Neural cell (in vitro differentiated cells): Measurements from ENCODE around the gene SUMO3. TPM values are rescaled to one million over a fixed set of nuclear protein-coding genes. Genes with fewer than 3 reads are reported as not detected.

ENCODE experiments used
- H2AFZ ChIP-seq: fragments of 200-600, 300-800 bp; sonication (generic), shearing (Covaris generic); 2 replicates; pipeline ENCODE4 v1.6.0; 2014; ENCODE audit warnings: low read depth, mild to moderate bottlenecking, antibody characterized with exemption, low read length, moderate library complexity
- H3F3A ChIP-seq: fragments of 200-600 bp; shearing (Covaris generic); 2 replicates; pipeline ENCODE4 v1.6.1; 2016; ENCODE audit warnings: mild to moderate bottlenecking, moderate library complexity, mixed read lengths, antibody characterized with exemption, low read length; ENCODE audit not compliant: insufficient read depth, poor library complexity, severe bottlenecking
- H3K27ac ChIP-seq: fragments of 200-600, 300-800 bp; sonication (generic), shearing (Covaris generic); 2 replicates; pipeline ENCODE4 v1.5.1; 2014; ENCODE audit warnings: mild to moderate bottlenecking, low read length, moderate library complexity
- H3K27me3 ChIP-seq: fragments of 300-800, 200-600 bp; sonication (generic), shearing (Covaris generic); 2 replicates; pipeline ENCODE4 v1.6.0; 2014; ENCODE audit warnings: mild to moderate bottlenecking, low read depth, low read length, moderate library complexity; ENCODE audit not compliant: insufficient read depth
- H3K36me3 ChIP-seq: fragments of 300-800, 200-600 bp; sonication (generic), shearing (Covaris generic); 2 replicates; pipeline ENCODE4 v1.5.1; 2014; ENCODE audit warnings: mild to moderate bottlenecking, antibody characterized with exemption, low read length, moderate library complexity; ENCODE audit not compliant: insufficient read depth
- H3K4me2 ChIP-seq: fragments of 300-800, 200-600 bp; sonication (generic), shearing (Covaris generic); 2 replicates; pipeline ENCODE4 v1.6.0; 2014; ENCODE audit warnings: mild to moderate bottlenecking, low read length
- H3K4me3 ChIP-seq: fragments of 300-800, 200-600 bp; sonication (generic), shearing (Covaris generic); 2 replicates; pipeline ENCODE4 v1.5.1; 2014; ENCODE audit warnings: mild to moderate bottlenecking, low read length, moderate library complexity
- H3K79me2 ChIP-seq: fragments of 200-600 bp; shearing (Covaris generic); replicated peaks from 2 replicates; pipeline ENCODE4 v1.6.0; 2014; ENCODE audit warnings: mild to moderate bottlenecking, low read length, moderate library complexity; ENCODE audit not compliant: insufficient read depth
- H3K9ac ChIP-seq: fragments of 300-800, 200-600 bp; sonication (generic), shearing (Covaris generic); 2 replicates; pipeline ENCODE4 v1.6.1; 2016; ENCODE audit warnings: mild to moderate bottlenecking, low read length, mixed read lengths
- H3K9me2 ChIP-seq: fragments of 200-600 bp; shearing (Covaris generic); 2 replicates; pipeline ENCODE4 v1.6.1; 2016; ENCODE audit warnings: mild to moderate bottlenecking, low read length, mixed read lengths; ENCODE audit not compliant: insufficient read depth
- H3K9me3 ChIP-seq: fragments of 200-600, 300-800 bp; sonication (generic), shearing (Covaris generic); 2 replicates; pipeline ENCODE4 v1.6.1; 2016; ENCODE audit warnings: mild to moderate bottlenecking, mixed run types, low read length, moderate library complexity, mixed read lengths
- H4K20me1 ChIP-seq: fragments of 200-600 bp; shearing (Covaris generic); 2 replicates; pipeline ENCODE4 v1.6.1; 2016; ENCODE audit warnings: mild to moderate bottlenecking, mixed run types; ENCODE audit not compliant: insufficient read depth
- CTCF ChIP-seq: fragments of 450-650 bp; IDR thresholded peaks from 2 replicates; pipeline ENCODE4 v1.5.1; 2014; ENCODE audit warnings: antibody characterized with exemption, mild to moderate bottlenecking, moderate library complexity; ENCODE audit not compliant: poor library complexity, severe bottlenecking
- EP300 ChIP-seq: fragments of 450-650 bp; conservative IDR thresholded peaks from 2 replicates; pipeline ENCODE4 v1.6.1; 2014; ENCODE audit warnings: antibody characterized with exemption, mild to moderate bottlenecking, moderate library complexity; ENCODE audit not compliant: poor library complexity, severe bottlenecking
- EZH2 ChIP-seq: fragments of 200-600, 300-800 bp; shearing (Covaris generic), sonication (generic); IDR thresholded peaks from 2 replicates; pipeline ENCODE4 v1.6.1; 2014; ENCODE audit warnings: antibody characterized with exemption, low read length, borderline replicate concordance, mild to moderate bottlenecking; ENCODE audit not compliant: insufficient read depth, poor library complexity, severe bottlenecking
- MXI1 ChIP-seq: fragments of 450-650 bp; conservative IDR thresholded peaks from 2 replicates; pipeline ENCODE4 v1.6.1; 2014; ENCODE audit warnings: antibody characterized with exemption, mild to moderate bottlenecking; ENCODE audit not compliant: poor library complexity, severe bottlenecking
- POLR2AphosphoS5 ChIP-seq: IDR thresholded peaks from 2 replicates; pipeline ENCODE4 v1.6.1; 2012
- RAD21 ChIP-seq: fragments of 450-650 bp; conservative IDR thresholded peaks from 2 replicates; pipeline ENCODE4 v1.6.1; 2014; ENCODE audit warnings: antibody characterized with exemption, mild to moderate bottlenecking, moderate library complexity
- SMC3 ChIP-seq: fragments of 450-650 bp; conservative IDR thresholded peaks from 2 replicates; pipeline ENCODE4 v1.6.1; 2014; ENCODE audit warnings: antibody characterized with exemption, mild to moderate bottlenecking, moderate library complexity; ENCODE audit not compliant: poor library complexity
- TAF1 ChIP-seq: IDR thresholded peaks from 2 replicates; pipeline ENCODE4 v1.6.1; 2012; ENCODE audit warnings: low read depth
- polyA plus RNA-seq: library from polyadenylated mRNA; depleted of rRNA; stranded (reverse); fragments of >200 nt; gene quantifications from 2 replicates; pipeline ENCODE4 v1.2.3, GENCODE V29; 2014
- TF ChIP-seq, protein P1 (sequence below): IDR thresholded peaks from 2 replicates; pipeline ENCODE4 v1.6.1; 2012; ENCODE audit warnings: borderline replicate concordance

Gene SUMO3
- polyA plus RNA-seq, 1 donor from 2014 or later, result 113 TPM

- Histone ChIP-seq H2AFZ (no peak overlapping the region), H3K27ac (no peak overlapping the region), H3K4me3 (no peak overlapping the region), H3K79me2 (peaks cover 33% of the 10 kb centered on the region), H3K36me3 (peaks cover 5% of the 10 kb centered on the region), H4K20me1 (peaks cover 19% of the 10 kb centered on the region), H3K27me3 (no peaks in the 10 kb centered on the region), H3F3A (no peaks in the 10 kb centered on the region), H3K9me2 (no peaks in the 10 kb centered on the region), H3K9ac (no peak overlapping the region), H3K4me2 (no peak overlapping the region), H3K9me3 (no peaks in the 10 kb centered on the region)
- TF ChIP-seq CTCF (no peak), SMC3 (no peak), POLR2AphosphoS5 (no peak), MXI1 (no peak), EP300 (no peak), RAD21 (no peak), EZH2 (no peak), TAF1 (no peak)
- TF ChIP-seq, protein P1, sequence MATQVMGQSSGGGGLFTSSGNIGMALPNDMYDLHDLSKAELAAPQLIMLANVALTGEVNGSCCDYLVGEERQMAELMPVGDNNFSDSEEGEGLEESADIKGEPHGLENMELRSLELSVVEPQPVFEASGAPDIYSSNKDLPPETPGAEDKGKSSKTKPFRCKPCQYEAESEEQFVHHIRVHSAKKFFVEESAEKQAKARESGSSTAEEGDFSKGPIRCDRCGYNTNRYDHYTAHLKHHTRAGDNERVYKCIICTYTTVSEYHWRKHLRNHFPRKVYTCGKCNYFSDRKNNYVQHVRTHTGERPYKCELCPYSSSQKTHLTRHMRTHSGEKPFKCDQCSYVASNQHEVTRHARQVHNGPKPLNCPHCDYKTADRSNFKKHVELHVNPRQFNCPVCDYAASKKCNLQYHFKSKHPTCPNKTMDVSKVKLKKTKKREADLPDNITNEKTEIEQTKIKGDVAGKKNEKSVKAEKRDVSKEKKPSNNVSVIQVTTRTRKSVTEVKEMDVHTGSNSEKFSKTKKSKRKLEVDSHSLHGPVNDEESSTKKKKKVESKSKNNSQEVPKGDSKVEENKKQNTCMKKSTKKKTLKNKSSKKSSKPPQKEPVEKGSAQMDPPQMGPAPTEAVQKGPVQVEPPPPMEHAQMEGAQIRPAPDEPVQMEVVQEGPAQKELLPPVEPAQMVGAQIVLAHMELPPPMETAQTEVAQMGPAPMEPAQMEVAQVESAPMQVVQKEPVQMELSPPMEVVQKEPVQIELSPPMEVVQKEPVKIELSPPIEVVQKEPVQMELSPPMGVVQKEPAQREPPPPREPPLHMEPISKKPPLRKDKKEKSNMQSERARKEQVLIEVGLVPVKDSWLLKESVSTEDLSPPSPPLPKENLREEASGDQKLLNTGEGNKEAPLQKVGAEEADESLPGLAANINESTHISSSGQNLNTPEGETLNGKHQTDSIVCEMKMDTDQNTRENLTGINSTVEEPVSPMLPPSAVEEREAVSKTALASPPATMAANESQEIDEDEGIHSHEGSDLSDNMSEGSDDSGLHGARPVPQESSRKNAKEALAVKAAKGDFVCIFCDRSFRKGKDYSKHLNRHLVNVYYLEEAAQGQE, result no peak
Observed at GRCh38 chr21:44858791-44859190, 40.9 kb upstream of the SUMO3 start.

- Histone ChIP-seq H3K27ac (no peak overlapping the region), H2AFZ (no peak overlapping the region), H3K79me2 (peaks cover 28% of the 10 kb centered on the region), H3F3A (no peaks in the 10 kb centered on the region), H3K9me2 (no peaks in the 10 kb centered on the region), H3K4me3 (no peak overlapping the region), H3K4me2 (no peak overlapping the region), H3K27me3 (no peaks in the 10 kb centered on the region), H3K9me3 (no peaks in the 10 kb centered on the region), H3K36me3 (peaks cover 5% of the 10 kb centered on the region), H3K9ac (no peak overlapping the region), H4K20me1 (peaks cover 19% of the 10 kb centered on the region)
- TF ChIP-seq, protein P1, result no peak
- TF ChIP-seq TAF1 (no peak), EZH2 (no peak), POLR2AphosphoS5 (no peak), SMC3 (no peak), MXI1 (no peak), EP300 (no peak), RAD21 (no peak), CTCF (no peak)
Observed at GRCh38 chr21:44858291-44858690, 40.4 kb upstream of the SUMO3 start.
